GM19025 (cell line): ENCODE data around the gene ERCC6L2.

ENCODE experiments used
- ATAC-seq: cut with Tn5 transposase; IDR thresholded peaks from one replicate; pipeline ENCODE4 v1.9.1; 2021; ENCODE audit warnings: mild to moderate bottlenecking, low read depth, moderate library complexity; ENCODE audit not compliant: unreplicated experiment

ERCC6L2 gene

DNA sequence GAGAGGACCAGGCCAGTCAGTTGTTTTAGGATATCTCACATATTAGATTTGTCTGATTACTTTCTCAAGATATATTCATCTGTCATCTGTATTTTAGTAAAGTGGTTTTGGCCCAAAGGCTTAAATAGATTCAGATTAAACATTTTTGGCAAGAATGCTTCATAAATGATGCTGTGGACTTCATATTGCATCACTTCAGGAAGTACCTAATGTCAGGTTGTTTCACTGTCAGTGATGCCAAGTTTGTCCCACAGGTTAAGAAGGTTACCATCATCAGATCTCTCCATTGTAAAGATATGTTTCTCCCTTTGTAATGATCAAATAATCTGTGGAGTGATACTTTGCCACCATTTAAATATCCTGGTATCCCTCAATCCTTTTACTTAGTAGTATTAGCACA is 37.3 kb downstream of the ERCC6L2 start:
- no peak for ATAC-seq

DNA sequence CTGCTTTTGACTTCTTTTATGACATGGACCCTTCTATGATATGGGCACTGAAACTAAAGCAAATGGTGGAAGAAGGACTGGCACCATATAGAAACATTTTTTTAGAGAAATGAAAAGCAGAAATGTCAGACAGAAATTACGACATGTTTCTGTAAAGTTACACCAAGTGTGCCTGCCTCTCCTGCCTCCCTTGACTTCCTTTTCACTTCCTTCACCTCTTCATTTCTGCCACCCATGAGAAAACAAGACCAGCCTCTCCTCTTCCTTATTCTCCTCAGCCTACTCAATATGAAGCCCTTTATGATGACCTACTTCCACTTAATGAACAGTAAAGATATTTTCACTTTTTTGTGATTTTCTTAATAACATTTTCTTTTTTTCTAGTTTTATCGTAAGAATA is 44.5 kb downstream of the ERCC6L2 start:
- no peak for ATAC-seq

DNA sequence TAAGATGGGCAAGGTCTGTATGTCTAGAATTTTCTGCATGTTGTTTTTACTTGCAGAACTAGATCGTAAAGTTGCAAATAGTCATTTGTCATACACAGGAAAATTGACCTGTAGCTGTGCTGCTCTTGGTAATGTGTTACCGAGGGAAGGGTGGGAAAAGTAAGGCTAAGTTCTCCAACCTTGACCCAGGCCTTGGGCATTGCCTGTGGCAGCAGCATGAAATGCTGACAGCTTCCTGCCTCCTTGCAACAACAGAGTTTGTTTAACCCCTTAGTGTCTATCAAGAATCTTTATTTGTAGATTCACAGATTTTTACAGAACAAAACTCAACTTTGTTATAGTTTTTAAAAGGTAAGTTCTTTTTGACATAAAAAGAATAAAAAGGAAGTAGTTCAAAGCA is 48.3 kb downstream of the ERCC6L2 start:
- ATAC-seq = no peak

DNA sequence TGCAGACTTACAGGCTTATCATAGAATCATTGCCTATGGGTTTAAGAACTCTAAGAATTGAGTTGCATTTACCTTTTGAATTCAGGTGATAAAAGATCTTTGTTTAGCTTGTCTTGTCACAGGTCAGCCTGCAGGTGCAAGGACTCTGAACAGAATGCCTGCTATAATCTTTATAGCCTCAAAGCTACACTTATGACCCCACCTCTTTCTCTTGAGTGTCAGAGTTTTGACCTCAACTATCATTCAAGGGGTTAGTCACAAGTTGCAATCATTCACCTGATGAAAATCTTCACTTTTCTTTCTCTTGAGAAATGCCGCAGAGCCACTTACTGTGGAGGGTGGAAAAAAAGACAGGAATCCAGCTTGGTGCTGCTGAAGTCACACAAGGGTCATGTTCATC is 49.5 kb downstream of the ERCC6L2 start:
- no peak for ATAC-seq

DNA sequence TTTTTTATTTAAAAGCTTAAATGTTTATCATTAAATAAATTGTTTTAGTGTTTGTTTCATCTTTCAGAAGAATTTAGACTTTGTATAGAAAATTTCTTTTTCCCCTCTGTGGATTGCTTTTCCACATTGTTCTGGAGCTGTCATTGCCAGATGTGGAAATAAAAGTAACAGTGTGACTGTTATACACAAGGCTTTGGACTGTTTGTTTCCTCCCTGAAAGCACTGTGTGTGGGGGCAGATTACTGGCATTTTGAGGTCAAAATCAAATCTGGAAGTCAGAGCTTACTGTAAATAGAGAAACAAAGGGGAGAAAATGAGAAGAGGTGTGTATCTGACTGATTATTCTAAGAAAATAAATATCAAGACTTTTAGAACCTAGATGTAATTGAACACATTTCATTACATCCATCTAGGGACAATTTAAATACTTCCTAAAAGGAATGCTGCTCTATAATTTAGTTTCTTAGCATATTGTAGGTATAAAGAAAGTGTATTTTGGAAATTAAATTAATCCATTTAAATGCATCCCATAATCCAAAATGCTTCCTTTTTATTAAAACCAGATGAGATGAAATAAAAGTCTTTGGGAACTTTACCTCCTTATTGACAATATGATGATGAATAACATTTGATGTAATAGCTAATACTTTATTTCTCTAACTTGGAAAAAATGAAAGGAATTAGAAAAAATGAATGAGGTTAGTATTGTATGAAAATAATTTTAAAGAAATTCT is 51.9 kb downstream of the ERCC6L2 start:
- no peak for ATAC-seq

DNA sequence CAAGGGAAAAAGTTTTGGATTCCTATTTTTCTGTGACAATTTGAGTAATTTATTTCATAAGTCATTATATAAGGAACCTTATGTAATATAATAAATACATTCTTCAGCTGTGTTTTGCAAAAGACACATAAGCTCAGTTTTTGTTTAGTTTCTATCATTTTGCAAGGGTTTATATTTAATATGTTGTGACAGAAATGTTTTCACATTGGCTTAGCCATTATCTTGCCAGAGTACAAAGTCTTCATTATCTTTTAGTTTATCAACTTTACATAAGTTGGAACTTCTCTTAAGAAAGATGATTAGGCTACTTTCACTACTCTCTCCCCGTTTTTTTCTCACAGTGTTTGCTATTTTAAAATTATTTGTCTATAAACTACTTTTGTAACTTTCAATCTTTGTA is 54.8 kb downstream of the ERCC6L2 start:
- no peak for ATAC-seq

DNA sequence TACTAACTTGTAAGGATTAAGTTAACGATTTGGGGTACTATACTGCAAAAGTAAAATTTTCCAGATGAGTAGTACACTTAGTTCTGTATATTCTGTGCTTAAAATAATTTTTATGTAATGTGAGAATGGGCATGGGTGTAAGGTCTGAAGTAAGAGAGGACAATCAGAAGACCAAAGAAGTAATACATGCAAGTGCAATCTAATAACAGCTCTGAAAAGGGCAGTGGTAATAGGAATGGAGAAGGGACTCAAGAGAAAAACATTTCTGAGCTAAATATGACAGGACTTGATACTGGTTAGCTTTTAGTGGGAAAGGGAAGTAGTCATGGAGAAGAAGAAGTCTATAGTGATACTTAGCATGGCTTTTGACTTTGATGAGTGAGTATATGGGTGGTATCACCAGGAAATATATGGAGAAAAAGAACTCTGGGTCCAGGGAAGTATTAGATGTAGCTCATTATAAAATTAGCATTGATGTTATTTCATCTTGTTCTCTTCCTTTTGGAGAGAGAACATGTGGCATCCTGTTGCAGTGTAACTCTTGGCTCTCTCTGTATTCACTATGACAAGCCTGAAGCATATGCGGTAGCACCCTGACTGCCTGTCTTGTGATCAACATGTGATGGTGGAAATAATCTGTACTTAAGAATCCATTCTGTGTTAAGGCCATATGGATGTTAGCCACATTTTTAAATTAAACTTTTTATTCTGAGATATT is 60.5 kb downstream of the ERCC6L2 start:
- no peak for ATAC-seq

DNA sequence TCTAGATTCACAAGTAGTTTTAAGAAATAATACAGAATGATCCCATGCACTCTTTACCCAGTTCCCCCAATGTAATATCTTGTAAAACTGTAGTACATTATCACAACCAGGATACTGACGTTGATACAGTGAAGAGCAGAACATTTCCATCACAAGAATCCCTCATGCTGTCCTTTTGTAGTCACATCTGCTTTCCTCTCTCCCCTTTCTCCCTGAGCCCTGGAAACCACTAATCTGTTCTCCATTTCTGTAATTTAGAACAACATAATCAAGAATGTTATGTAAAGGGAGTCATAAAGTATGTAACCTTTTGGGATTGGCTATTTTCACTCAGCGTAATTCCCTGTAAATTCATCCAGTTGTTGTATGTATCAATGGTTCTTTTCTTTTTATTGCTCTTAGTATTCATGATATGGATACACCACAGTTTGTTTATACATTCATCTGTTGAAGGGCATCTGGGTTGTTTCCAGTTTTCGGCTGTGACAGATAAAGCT is 61.1 kb downstream of the ERCC6L2 start:
- ATAC-seq = no peak

DNA sequence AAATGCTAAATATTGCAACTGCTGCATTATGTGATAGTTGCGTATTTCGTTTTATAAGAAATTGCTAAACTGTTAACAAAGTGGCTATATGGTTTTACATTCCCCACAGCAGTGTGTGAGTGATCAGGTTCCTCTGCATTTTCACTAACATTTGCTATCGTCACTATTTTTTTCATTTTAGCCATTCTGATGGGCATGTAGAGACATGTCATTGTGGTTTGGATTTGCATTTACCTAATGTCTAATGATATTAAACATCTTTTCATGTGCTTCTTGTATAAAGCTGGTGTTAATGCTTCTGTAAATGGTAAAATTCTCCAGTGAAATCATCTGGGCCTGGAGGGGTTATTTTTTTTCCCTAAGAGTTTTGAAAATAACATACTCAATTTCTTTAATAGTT is 61.6 kb downstream of the ERCC6L2 start:
- no peak for ATAC-seq

DNA sequence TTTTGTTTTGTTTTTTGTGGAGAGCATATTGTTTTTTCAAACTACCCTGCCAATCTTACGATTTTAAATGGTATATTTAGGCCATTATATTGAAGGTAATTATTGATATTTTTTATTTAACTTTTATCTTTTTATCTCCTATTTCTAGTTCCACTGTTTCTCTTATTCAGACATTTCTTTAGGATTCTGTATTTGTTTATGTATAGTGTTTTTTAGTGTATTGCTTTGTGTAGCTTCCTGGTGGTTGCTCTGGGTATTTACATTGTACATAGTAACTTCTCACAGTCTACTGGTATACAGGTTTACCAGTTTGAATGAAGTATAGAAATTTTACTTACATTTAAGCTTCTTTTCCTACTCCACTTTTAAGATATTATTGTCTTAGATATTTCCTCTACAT is 63.2 kb downstream of the ERCC6L2 start:
- ATAC-seq = no peak

DNA sequence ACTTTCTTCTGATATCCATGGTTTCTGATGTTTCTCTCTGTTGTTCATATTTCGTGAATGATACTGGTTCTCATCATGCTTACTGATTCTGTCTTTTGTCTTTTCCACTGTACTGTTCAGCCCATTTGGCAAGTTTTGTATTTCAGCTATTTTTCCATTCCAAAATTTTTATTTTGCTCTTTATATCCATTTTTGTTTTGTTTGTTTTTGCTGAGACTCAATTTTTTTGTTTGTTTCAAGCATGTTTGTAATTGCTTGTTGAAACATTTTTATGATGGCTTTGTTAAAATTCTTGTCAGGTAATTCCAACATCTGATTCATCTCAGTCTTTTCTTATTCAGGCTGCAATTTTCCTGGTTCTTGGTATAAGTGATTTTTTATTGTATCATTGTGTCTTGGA is 64.0 kb downstream of the ERCC6L2 start:
- no peak for ATAC-seq

DNA sequence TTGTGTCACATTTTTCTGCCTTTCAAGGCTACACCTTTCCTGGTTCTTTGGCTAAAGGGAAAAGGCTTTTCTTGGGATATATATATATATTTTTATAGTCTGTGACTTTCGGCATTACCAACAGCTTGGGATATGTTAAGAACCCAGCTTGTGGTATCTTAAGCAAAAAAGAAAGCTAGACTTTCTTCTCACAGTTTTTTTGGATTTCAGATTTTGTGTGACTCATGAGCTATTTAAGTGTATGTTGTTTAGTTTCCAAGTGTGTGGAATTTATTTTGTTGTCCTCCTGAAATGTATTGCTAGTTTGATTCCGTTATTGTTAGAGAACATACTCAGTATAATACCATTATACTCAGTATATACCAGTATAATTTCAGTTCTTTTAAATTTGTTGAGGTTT is 64.8 kb downstream of the ERCC6L2 start:
- no peak for ATAC-seq

DNA sequence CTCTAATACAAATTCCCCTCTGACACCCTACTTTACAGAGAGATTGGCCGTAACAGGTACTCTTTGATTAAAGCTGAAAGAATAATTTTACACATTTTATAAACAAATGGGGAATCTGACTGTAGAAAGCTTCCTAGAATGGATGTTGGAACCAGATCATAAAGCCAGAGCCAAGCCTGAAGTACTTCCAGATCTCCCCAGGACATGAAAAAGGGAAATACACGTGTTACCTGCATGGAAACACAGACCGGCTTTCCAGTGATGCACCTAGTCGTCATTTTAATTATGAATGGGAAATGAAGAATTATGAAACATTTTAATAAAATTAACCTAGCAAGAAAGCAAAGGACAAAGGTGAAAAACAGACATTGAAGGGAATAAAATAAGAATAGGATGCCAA is 66.5 kb downstream of the ERCC6L2 start:
- ATAC-seq = no peak

DNA sequence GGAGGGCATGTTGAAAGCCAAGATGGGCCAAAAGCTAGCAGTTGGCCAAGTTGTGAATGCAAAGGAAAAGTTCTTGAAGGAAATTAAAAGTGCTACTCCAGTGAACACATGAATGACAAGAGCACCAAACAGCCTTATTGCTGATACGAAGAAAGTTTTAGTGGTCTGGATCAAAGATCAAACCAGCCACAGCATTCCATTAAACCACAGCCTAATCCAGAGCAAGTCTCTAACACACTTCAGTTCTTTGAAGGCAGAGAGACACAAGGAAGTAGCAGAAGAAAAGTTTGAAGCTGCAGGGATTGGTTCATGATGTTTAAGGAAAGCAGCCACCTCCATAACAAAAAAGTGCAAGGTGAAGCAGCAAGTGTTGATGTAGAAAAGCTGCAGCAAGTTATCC is 71.6 kb downstream of the ERCC6L2 start:
- ATAC-seq = no peak

DNA sequence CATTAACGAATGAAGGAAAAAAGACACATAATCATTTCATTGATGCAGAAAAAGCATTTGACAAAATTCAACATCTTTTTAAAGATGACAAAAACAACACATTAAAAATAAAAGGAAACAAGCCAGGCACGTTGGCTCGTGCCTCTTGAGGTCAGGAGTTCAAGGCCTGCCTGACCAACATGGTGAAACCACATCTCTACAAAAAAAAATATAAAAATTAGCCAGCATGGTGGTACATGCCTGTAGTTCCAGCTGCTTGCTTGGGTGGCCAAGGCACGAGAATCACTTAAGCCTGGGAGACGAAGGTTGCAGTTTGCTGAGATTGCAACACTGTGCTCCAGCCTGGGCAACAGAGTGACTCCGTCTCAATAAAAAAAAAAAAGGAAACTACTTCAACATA is 77.0 kb downstream of the ERCC6L2 start:
- ATAC-seq = no peak

DNA sequence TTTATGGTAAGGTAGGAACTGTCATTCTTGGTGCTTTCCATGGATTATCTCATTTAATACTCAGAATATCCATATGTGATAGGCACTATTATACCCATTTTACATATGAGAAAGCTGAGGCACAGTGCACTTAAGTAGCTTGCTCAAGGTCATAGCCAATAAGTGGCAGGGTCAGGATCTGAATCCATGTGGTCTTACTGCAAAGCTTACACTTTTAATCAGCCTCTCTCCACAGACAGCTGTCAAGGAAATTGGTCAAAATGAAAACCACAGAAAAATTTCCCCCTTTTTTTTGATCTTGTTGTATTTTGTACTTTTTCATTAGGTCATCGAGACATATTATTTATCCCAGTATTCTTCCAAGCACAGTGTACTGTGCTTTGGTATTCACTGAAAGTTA is 78.5 kb downstream of the ERCC6L2 start:
- ATAC-seq = no peak

DNA sequence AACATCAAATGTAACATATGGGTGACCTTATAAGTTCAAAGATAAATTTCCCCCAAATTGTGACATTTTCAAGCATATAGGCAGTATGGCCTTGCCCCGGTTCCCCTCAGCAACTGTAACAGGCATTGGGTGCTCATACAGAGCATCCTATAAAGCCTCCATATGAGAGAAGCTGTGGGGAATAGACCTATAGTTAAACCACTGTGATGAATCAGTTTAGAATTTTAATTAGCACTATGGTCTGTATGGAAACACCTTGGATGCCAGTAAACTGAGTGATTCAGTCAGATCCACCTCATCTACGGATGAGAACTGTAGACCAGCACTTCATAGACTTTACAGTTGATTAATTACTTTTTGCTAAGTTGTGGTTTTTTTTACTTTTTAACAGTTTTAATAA is 79.4 kb downstream of the ERCC6L2 start:
- no peak for ATAC-seq

DNA sequence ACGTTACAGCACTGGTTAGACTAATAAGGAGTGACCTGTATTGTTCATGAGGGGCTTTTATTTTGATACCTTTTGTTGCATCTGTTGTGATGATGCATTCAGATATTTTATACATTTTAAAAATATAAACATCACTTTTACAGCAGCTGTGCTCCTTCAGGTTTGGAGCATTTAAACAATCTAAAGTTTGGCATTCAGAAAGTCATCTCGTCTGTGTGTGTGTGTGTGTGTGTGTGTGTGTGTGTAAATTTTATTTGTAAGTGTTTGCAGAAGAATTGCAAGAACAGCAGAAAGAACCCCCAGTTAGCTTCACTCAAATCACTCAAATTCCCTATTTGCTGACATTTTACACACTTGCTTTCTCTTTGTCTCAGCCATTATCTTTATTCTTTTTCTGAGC is 87.4 kb downstream of the ERCC6L2 start:
- ATAC-seq = no peak

DNA sequence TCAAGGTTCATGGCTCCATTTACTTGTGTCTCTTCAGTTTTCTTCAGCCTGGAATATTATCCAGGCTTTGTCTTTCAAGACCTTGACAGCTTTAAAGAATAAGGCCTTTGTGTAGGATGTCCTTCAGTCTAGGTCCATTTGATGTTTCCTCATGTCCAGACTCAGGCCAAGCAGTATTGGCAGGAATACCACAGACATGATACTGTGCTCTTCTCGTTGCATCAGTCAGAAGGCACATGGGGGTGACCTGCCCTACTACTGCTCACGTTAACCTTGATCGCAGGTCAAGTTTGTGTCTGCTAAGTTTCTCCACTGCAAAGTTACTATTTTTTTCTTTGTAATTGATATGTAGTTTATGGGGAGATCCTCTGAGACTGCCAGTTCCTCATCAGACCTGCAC is 88.2 kb downstream of the ERCC6L2 start:
- ATAC-seq = no peak

DNA sequence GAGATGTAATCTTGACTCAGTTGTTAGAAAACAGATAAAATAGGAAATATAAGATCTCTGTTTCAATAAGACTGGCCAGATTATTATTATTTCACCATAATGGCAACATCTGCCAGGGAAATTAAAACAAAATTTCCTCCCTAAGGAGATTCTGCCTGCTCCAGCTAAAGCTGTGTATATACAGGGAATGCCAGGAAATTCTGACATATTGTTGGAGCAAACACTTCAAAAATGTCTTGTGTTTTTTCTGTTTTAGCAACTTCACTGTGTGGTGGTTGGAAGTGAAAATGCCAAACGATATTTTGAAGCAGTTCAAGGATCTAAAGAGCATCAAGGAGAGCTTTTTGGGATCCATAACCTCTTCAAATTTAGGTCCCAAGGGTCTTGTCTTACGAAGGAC is 90.8 kb downstream of the ERCC6L2 start:
- no peak for ATAC-seq

DNA sequence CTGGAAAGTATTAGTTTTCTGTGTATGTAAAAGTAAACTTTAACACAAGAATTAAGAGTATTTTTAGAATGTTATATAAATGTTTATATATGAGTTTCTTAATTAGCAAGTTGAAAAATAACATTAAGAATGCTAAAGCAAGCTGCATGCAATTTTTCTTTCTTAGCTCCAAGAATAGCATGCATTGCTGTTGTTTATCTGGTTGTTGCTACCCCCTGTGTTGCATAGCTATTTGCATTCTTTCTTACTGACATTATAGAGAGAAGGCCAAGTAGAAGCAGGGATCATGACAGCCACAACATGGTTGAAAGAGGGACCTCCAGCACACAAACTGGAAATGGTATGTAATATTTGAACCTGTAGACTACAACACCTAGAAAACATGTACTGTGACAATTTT is 94.8 kb downstream of the ERCC6L2 start:
- no peak for ATAC-seq

DNA sequence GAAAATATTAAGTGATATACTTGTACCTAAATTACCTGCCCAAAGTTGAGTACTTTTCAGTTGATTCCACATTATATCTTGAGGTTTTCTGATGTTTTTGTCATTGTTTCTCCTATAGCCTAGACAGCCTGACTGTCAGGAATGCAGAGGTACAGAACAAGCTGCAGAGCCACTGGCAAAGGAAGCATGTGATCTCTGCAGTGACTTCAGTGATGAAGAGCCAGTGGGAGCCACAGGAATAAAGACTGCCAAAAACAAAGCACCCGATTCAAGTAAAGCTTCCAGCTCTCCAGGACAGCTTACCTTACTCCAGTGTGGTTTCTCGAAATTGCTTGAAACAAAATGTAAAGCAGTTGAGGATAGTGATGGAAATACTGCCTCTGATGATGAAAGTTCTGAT is 96.3 kb downstream of the ERCC6L2 start:
- no peak for ATAC-seq
